ENCODE data around the gene CCDC186.

The CCDC186 gene

DNA sequence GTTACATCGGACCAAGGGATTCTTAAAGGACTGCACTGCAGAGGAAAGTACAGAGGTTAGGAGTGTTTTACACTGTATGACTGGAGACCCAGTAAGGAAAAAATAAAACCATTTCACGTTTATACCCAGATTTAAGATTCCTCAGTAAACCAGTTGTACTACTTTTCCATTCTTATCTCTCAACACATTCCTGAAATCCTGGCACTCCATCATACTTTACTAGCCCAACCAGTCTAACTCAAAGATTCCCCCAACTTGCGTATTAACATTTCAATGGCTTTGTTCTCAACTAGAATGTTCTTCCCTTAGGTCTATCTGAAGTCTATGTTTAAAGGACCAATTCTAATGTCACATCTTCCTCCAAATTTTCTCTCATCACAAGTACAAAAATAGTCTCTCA lies 8.0 kb downstream of the CCDC186 start:
- Histone ChIP-seq H3K4me1 (ENCODE audit: control insufficient read depth, low read length) (no peaks in the 10 kb centered on the region), H3F3A (ENCODE audit: control insufficient read depth, insufficient read depth) (no peaks in the 10 kb centered on the region), H3K4me2 (ENCODE audit: low read length) (no peak overlapping the region), H3K9me2 (replicated peaks; ENCODE audit: control insufficient read depth, low read length) (no peaks in the 10 kb centered on the region), H3K36me3 (ENCODE audit: control insufficient read depth, low read length) (peaks cover 3% of the 10 kb centered on the region; the same call in 1 of the 2 replicates), H3K4me3 (ENCODE audit: low read length) (no peak overlapping the region), H3K79me2 (ENCODE audit: control insufficient read depth, low read length) (peaks cover 18% of the 10 kb centered on the region), H3K27ac (ENCODE audit: low read depth, low read length) (no peak overlapping the region), H4K20me1 (ENCODE audit: control insufficient read depth, insufficient read depth, low read depth, low read length) (no peaks in the 10 kb centered on the region), H3K9me3 (ENCODE audit: control insufficient read depth, insufficient read depth, low read length) (peaks cover 8% of the 10 kb centered on the region; the same call in 1 of the 2 replicates), H3K27me3 (ENCODE audit: control insufficient read depth, low read length) (no peaks in the 10 kb centered on the region)
- TF ChIP-seq CTCF (IDR thresholded peaks at IDR 0.05; ENCODE audit: low read depth, low read length, poor library complexity, severe bottlenecking) (no peak), EZH2phosphoT487 (IDR thresholded peaks at IDR 0.05; ENCODE audit: borderline replicate concordance, low read length) (no peak)

- H3K27ac ChIP-seq (ENCODE audit: low read depth, low read length) = no peak overlapping the region
- H3K4me2 ChIP-seq (ENCODE audit: low read length) = no peak overlapping the region
- peaks cover 5% of the 10 kb centered on the region for H3K79me2 ChIP-seq (ENCODE audit: control insufficient read depth, low read length)
- no peaks in the 10 kb centered on the region for H3K9me2 ChIP-seq (replicated peaks; ENCODE audit: control insufficient read depth, low read length)
- H3K36me3 ChIP-seq (ENCODE audit: control insufficient read depth, low read length) = peaks cover 3% of the 10 kb centered on the region; the same call in 1 of the 2 replicates
- H3K4me1 ChIP-seq (ENCODE audit: control insufficient read depth, low read length) = no peaks in the 10 kb centered on the region
- H4K20me1 ChIP-seq (ENCODE audit: control insufficient read depth, insufficient read depth, low read depth, low read length) = no peaks in the 10 kb centered on the region
- TF ChIP-seq EZH2phosphoT487 (IDR thresholded peaks at IDR 0.05; ENCODE audit: borderline replicate concordance, low read length) = no peak
- H3K9me3 ChIP-seq (ENCODE audit: control insufficient read depth, insufficient read depth, low read length) = peaks cover 1% of the 10 kb centered on the region; the same call in 1 of the 2 replicates
- H3F3A ChIP-seq (ENCODE audit: control insufficient read depth, insufficient read depth) = no peaks in the 10 kb centered on the region
- H3K4me3 ChIP-seq (ENCODE audit: low read length) = no peak overlapping the region
- H3K27me3 ChIP-seq (ENCODE audit: control insufficient read depth, low read length) = no peaks in the 10 kb centered on the region
Measured at GRCh38 chr10:114163062-114163461, 10.9 kb downstream of the CCDC186 start.

DNA sequence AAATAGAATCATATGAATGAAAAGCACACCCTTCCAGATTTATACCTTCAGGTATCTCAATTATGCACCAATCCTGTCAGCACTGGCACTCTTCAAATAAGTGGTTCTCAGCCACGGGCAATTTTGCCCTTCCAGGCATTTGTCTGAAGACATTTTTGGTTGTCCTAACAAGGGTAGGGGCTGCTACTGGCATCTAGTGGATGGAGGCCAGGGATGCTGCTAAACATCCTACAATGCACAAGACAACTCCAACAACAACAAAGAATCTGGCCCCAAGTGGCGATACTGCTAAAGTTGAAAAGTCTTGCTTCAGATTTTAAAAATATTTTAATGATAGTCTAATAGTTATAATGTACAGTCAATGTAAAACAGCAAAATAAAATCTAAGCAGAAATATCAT lies 16.1 kb downstream of the CCDC186 start:
- Histone ChIP-seq H3K4me3 (ENCODE audit: low read length) (no peak overlapping the region), H3K9me3 (ENCODE audit: control insufficient read depth, insufficient read depth, low read length) (no peaks in the 10 kb centered on the region), H4K20me1 (ENCODE audit: control insufficient read depth, insufficient read depth, low read depth, low read length) (no peaks in the 10 kb centered on the region), H3K4me2 (ENCODE audit: low read length) (no peak overlapping the region), H3K27me3 (ENCODE audit: control insufficient read depth, low read length) (no peaks in the 10 kb centered on the region), H3K36me3 (ENCODE audit: control insufficient read depth, low read length) (peaks cover 2% of the 10 kb centered on the region; the same call in 1 of the 2 replicates), H3K4me1 (ENCODE audit: control insufficient read depth, low read length) (no peaks in the 10 kb centered on the region), H3K9me2 (replicated peaks; ENCODE audit: control insufficient read depth, low read length) (no peaks in the 10 kb centered on the region), H3K79me2 (ENCODE audit: control insufficient read depth, low read length) (no peaks in the 10 kb centered on the region; the same call in 1 of the 2 replicates), H3F3A (ENCODE audit: control insufficient read depth, insufficient read depth) (no peaks in the 10 kb centered on the region), H3K27ac (ENCODE audit: low read depth, low read length) (no peak overlapping the region)
- no peak for TF ChIP-seq CTCF (IDR thresholded peaks at IDR 0.05; ENCODE audit: low read depth, low read length, poor library complexity, severe bottlenecking)
- TF ChIP-seq EZH2phosphoT487 (IDR thresholded peaks at IDR 0.05; ENCODE audit: borderline replicate concordance, low read length) = no peak

GRCh38 chr10:114151892-114152291 lies 22.1 kb downstream of the CCDC186 start:
- no peaks in the 10 kb centered on the region for H3K27me3 ChIP-seq (ENCODE audit: control insufficient read depth, low read length)
- TF ChIP-seq CTCF (IDR thresholded peaks at IDR 0.05; ENCODE audit: low read depth, low read length, poor library complexity, severe bottlenecking) (no peak), EZH2phosphoT487 (IDR thresholded peaks at IDR 0.05; ENCODE audit: borderline replicate concordance, low read length) (no peak)
- no peaks in the 10 kb centered on the region for H4K20me1 ChIP-seq (ENCODE audit: control insufficient read depth, insufficient read depth, low read depth, low read length)
- no peaks in the 10 kb centered on the region for H3K9me3 ChIP-seq (ENCODE audit: control insufficient read depth, insufficient read depth, low read length)
- no peaks in the 10 kb centered on the region for H3K36me3 ChIP-seq (ENCODE audit: control insufficient read depth, low read length)
- H3K27ac ChIP-seq (ENCODE audit: low read depth, low read length) = no peak overlapping the region
- no peaks in the 10 kb centered on the region for H3F3A ChIP-seq (ENCODE audit: control insufficient read depth, insufficient read depth)
- H3K9me2 ChIP-seq (replicated peaks; ENCODE audit: control insufficient read depth, low read length) = no peaks in the 10 kb centered on the region
- H3K4me2 ChIP-seq (ENCODE audit: low read length) = no peak overlapping the region
- H3K4me3 ChIP-seq (ENCODE audit: low read length) = no peak overlapping the region
- no peaks in the 10 kb centered on the region for H3K79me2 ChIP-seq (ENCODE audit: control insufficient read depth, low read length)
- H3K4me1 ChIP-seq (ENCODE audit: control insufficient read depth, low read length) = no peaks in the 10 kb centered on the region
